Measurements from ENCODE around the gene C3orf85.

C3orf85 gene, protein sequence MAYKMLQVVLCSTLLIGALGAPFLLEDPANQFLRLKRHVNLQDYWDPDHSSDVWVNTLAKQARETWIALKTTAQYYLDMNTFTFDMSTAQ

DNA sequence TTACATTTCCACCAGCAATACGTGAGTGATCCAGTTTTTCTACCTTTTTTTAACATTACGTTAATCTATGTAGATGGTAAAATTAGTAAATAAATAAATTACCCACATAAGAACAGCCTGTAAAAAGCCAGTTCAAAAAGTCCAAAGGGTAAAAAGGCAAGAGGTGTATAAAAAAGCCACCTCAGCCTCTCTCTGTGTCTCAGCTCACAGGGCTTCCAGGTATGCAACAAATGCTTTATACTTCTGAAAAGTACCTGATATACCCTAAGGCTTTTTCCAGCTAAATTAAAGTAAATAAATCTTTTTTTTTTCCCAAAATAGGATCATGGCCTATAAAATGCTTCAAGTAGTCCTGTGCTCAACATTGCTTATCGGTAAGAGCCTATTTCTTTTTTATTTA is at the start of gene C3orf85:
Gene C3orf85, plus strand, starts transcription at position 197 of the 400 bp plus-strand sequence. Its CDS starts 129 bp downstream, at position 326.
- TF ChIP-seq, protein P1, sequence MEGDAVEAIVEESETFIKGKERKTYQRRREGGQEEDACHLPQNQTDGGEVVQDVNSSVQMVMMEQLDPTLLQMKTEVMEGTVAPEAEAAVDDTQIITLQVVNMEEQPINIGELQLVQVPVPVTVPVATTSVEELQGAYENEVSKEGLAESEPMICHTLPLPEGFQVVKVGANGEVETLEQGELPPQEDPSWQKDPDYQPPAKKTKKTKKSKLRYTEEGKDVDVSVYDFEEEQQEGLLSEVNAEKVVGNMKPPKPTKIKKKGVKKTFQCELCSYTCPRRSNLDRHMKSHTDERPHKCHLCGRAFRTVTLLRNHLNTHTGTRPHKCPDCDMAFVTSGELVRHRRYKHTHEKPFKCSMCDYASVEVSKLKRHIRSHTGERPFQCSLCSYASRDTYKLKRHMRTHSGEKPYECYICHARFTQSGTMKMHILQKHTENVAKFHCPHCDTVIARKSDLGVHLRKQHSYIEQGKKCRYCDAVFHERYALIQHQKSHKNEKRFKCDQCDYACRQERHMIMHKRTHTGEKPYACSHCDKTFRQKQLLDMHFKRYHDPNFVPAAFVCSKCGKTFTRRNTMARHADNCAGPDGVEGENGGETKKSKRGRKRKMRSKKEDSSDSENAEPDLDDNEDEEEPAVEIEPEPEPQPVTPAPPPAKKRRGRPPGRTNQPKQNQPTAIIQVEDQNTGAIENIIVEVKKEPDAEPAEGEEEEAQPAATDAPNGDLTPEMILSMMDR (IDR thresholded peaks at IDR 0.05; ENCODE audit: control insufficient read depth, insufficient read depth, low read depth, low read length, missing control alignments): no peak
- DNase-seq (ENCODE audit: low read depth): no peak
- no peak within 1 kb of the TSS for H3K4me3 ChIP-seq (ENCODE audit: control insufficient read depth, low read depth, low read length)

DNA sequence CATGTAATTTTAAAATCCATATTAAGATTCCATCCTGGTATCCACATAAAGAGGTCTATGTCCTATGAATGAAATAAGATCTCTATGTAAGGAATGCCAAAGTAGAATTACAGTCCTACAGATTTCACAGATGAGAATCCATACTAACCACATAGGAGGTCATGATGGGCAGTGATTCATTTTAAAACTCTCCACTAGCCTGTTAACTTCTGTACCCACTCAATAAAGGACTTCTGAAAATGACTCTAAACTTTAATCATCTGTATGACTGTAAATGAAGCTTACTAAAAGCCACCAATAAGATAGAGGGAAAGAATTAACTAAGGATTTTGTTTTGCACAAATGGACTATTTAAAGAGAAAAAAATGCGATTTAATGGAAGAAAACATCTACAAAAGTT is 47.3 kb upstream of the C3orf85 start:
- DNase-seq (ENCODE audit: low read depth): no peak
- TF ChIP-seq, protein P1 (IDR thresholded peaks at IDR 0.05; ENCODE audit: control insufficient read depth, insufficient read depth, low read depth, low read length, missing control alignments): no peak

DNA sequence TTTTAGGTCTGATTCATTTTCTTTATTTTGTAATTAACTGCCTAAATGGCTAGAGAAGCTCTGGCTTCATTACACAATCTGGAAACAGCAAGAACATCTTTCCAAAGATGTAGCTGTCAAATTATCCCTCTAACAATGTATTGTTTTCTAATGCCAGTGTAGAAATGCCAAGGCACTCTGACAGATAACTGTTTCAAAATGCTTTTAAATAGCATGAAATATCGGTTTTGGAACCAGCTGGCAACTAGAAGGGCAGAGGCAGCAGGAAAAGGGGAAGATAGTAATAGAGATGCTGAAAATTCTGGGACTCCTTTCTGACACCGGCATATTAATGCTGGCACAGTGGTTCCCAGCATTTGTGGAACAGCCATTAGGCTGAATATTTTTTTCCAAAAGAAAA is 44.7 kb upstream of the C3orf85 start:
- no peak overlapping the region for H3K4me3 ChIP-seq (ENCODE audit: control insufficient read depth, low read depth, low read length)
- TF ChIP-seq, protein P1 (IDR thresholded peaks at IDR 0.05; ENCODE audit: control insufficient read depth, insufficient read depth, low read depth, low read length, missing control alignments): no peak
- no peak for DNase-seq (ENCODE audit: low read depth)

More for the DNA sequence above, 47.3 kb upstream of the C3orf85 start:
- H3K4me3 ChIP-seq (ENCODE audit: control insufficient read depth, low read depth, low read length): no peak overlapping the region

DNA sequence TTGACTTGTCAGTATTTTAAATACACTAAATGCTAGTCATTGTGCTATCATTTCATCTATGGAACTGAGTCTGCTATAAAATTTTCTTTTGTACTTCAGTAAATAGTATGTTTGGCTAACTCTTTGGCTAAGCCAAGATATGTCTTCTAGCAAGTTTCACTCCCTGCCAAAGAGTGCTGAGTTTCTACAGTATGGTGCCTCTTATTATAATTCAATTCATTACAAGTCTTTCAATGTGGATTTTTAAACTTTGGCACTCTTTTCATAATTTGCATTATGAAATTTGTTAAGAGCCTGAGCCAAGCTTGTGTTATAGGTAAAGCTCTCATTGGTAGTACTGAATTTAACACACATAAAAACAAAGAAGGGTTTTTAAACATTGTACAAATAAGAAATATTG is 43.0 kb upstream of the C3orf85 start:
- no peak for DNase-seq (ENCODE audit: low read depth)
- TF ChIP-seq, protein P1 (IDR thresholded peaks at IDR 0.05; ENCODE audit: control insufficient read depth, insufficient read depth, low read depth, low read length, missing control alignments): no peak
- no peak overlapping the region for H3K4me3 ChIP-seq (ENCODE audit: control insufficient read depth, low read depth, low read length)

DNA sequence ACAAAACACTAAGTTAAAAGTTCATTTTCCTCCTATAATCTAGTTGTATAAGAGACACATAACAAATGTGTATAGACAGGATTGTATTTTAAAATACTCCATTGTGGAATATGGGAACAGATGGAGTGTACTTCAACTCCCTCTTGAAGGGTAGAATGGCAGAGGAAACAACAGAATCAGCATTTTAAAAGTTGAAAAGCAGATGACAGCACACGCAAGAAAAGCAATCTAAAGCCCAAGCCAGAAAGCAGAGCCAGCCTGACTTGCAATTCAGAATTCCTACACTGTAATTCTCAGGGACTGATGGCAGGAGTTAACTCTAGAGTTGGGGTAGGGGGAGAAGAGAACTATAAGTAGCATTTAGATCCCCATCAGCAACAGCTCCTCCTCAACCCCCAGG is 41.4 kb upstream of the C3orf85 start:
- no peak for DNase-seq (ENCODE audit: low read depth)
- no peak overlapping the region for H3K4me3 ChIP-seq (ENCODE audit: control insufficient read depth, low read depth, low read length)
- TF ChIP-seq, protein P1 (IDR thresholded peaks at IDR 0.05; ENCODE audit: control insufficient read depth, insufficient read depth, low read depth, low read length, missing control alignments): no peak

DNA sequence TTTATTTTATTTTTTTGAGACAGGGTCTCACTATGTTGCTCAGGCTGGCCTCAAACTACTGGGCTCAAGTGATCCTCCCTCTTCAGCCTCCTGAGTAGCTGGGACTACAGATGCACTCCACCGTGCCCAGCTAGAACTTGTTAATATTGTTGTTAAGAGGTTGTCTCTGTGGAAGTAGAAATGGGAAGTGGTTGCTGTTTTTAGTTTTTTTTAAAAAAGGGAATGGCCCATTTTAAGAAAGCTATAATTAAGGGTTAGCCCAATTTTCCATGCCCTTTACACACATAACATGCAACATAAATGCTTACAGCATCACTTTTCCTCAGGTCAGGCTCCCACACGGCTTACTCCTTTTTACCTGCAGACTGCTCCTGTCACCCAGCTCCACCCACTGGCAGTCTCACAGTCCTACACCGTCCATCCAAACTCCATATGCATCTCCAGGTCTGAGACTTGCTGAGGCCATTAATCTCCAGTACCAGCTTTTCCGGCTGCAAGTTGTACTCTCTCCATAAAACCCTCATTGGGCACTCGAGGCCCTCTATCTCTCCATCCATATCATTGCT is 38.4 kb upstream of the C3orf85 start:
- TF ChIP-seq, protein P1 (IDR thresholded peaks at IDR 0.05; ENCODE audit: control insufficient read depth, insufficient read depth, low read depth, low read length, missing control alignments): no peak
- no peak overlapping the region for H3K4me3 ChIP-seq (ENCODE audit: control insufficient read depth, low read depth, low read length)
- DNase-seq (ENCODE audit: low read depth): no peak
